IPS-NIHi11 (cell line): ENCODE data around the gene SERPINB4.
"Not testable (repeated sequence)": the region's sequence is repeated elsewhere in the genome, so short reads cannot be mapped to it uniquely, and the experiment has no call there.

Source experiments
- DNase-seq: peaks from one replicate; pipeline ENCODE4 v3.0.0; 2012; ENCODE audit warnings: mixed read lengths, low spot score

SERPINB4 gene

GRCh38 chr18:63644142-63644541, at the start of gene SERPINB4:
Gene SERPINB4, minus strand, starts transcription at chr18:63644256. Its CDS starts 679 bp downstream, at chr18:63643577.
- DNase-seq: not testable (repeated sequence)

GRCh38 chr18:63689064-63689463, 45.0 kb upstream of the SERPINB4 start:
- DNase-seq: no peak

- no peak for DNase-seq
These were observed 42.8 kb upstream of the SERPINB4 start for GRCh38 chr18:63686871-63687270.

GRCh38 chr18:63684718-63685117, 40.7 kb upstream of the SERPINB4 start:
- no peak for DNase-seq

GRCh38 chr18:63683890-63684289, 39.8 kb upstream of the SERPINB4 start:
- DNase-seq: no peak

- peak; percentile 45 for DNase-seq
These were observed 39.1 kb upstream of the SERPINB4 start for GRCh38 chr18:63683152-63683551.

- no peak for DNase-seq
These were observed 37.6 kb upstream of the SERPINB4 start for GRCh38 chr18:63681449-63682340.

GRCh38 chr18:63679820-63680606, 36.0 kb upstream of the SERPINB4 start:
- DNase-seq: no peak

GRCh38 chr18:63677500-63678225, 33.6 kb upstream of the SERPINB4 start:
- DNase-seq: no peak

- DNase-seq: peak; percentile 46
These were observed 32.7 kb upstream of the SERPINB4 start for GRCh38 chr18:63676526-63677323.

GRCh38 chr18:63664571-63664970, 20.5 kb upstream of the SERPINB4 start:
- DNase-seq: no peak

- not testable (repeated sequence) for DNase-seq
These were observed 17.7 kb upstream of the SERPINB4 start, which contains the start of gene SERPINB3 for GRCh38 chr18:63661750-63662149. Gene SERPINB3, minus strand, starts transcription at chr18:63661893. Its CDS starts 677 bp downstream, at chr18:63661216.

GRCh38 chr18:63658920-63659319, 14.9 kb upstream of the SERPINB4 start:
- DNase-seq: not testable (repeated sequence)

GRCh38 chr18:63650271-63650670, 6.2 kb upstream of the SERPINB4 start:
- DNase-seq: not testable (repeated sequence)

GRCh38 chr18:63648241-63648640, 4.2 kb upstream of the SERPINB4 start:
- no peak for DNase-seq

- no peak for DNase-seq
These were observed 2.9 kb upstream of the SERPINB4 start for GRCh38 chr18:63646936-63647335.

GRCh38 chr18:63644694-63645093, 638 bp upstream of the SERPINB4 start:
- DNase-seq: not testable (repeated sequence)

GRCh38 chr18:63642668-63643356, 1.2 kb downstream of the SERPINB4 start:
- not testable (repeated sequence) for DNase-seq

- DNase-seq: not testable (repeated sequence)
These were observed 2.8 kb downstream of the SERPINB4 start for GRCh38 chr18:63641157-63641680.

GRCh38 chr18:63637703-63638102, 6.4 kb downstream of the SERPINB4 start:
- DNase-seq: no peak
